CD4-positive, alpha-beta T cell (primary cell): ENCODE data around the gene FAM228A. TPM values are rescaled to one million over a fixed set of nuclear protein-coding genes. Genes with fewer than 3 reads are reported as not detected.
A peak's percentile ranks its signal among the peaks of the same experiment; 100 is the strongest.
"Not testable (repeated sequence)": the region's sequence is repeated elsewhere in the genome, so short reads cannot be mapped to it uniquely, and the experiment has no call there.

ENCODE experiments used
- ATAC-seq: fragments of 200-7000 bp; cut with Tn5 transposase; one replicate; pipeline ENCODE4 v1.10.0; 2022; ENCODE audit warnings: mild to moderate bottlenecking; ENCODE audit not compliant: poor library complexity
- CTCF ChIA-PET: fragments of 350-600 bp; sonication (Branson Sonifier 250); formaldehyde crosslinking; loops from one replicate; lab custom pipeline; 2021; ENCODE audit warnings: antibody characterized with exemption, inconsistent platforms; lab: Charles Lee
- POLR2A ChIA-PET: fragments of 350-600 bp; sonication (Branson Sonifier 250); formaldehyde crosslinking; loops from one replicate; lab custom pipeline; 2021; ENCODE audit warnings: antibody characterized with exemption, inconsistent platforms; lab: Charles Lee
- DNase-seq, 14 experiments: peaks; one replicate each; pipeline ENCODE4 v3.0.0-alpha.2; 2013 to 2020; ENCODE audit warnings: mixed read lengths in 2 of 14
- H3K27ac ChIP-seq, 2 donors: one replicate each; pipeline versions ENCODE4 v1.5.1 to v1.7.0; 2013; ENCODE audit warnings: low read length in 2 of 2, low read depth in 1 of 2, mild to moderate bottlenecking in 1 of 2
- H3K27me3 ChIP-seq, 2 experiments: 1 replicate in 1 of 2; 2 replicates in 1 of 2; pipeline versions ENCODE4 v1.6.1 to v1.7.0; 2013; ENCODE audit warnings: low read length in 2 of 2, control low read depth in 1 of 2, mild to moderate bottlenecking in 1 of 2, moderate library complexity in 1 of 2; ENCODE audit not compliant: insufficient read depth in 2 of 2, control insufficient read depth in 1 of 2
- H3K36me3 ChIP-seq: one replicate; pipeline ENCODE4 v1.6.1; 2013; ENCODE audit warnings: low read length, control low read depth; ENCODE audit not compliant: insufficient read depth
- H3K4me1 ChIP-seq: one replicate; pipeline ENCODE4 v1.6.1; 2013; ENCODE audit warnings: low read length, control low read depth; ENCODE audit not compliant: insufficient read depth
- H3K4me3 ChIP-seq: one replicate; pipeline ENCODE4 v1.5.1; 2013; ENCODE audit warnings: mild to moderate bottlenecking, low read length, moderate library complexity
- H3K9me3 ChIP-seq, 2 experiments: 1 replicate in 1 of 2; 2 replicates in 1 of 2; pipeline versions ENCODE4 v1.6.1 to v1.7.0; 2013; ENCODE audit warnings: low read length in 2 of 2, mild to moderate bottlenecking in 2 of 2, control low read depth in 1 of 2, moderate library complexity in 1 of 2; ENCODE audit not compliant: control insufficient read depth in 1 of 2, insufficient read depth in 1 of 2
- H3K27ac Mint-ChIP-seq: one replicate; pipeline ENCODE4 v1.8.0; 2020; ENCODE audit warnings: mixed read lengths
- H3K27me3 Mint-ChIP-seq: one replicate; pipeline ENCODE4 v1.8.0; 2021; ENCODE audit warnings: mixed read lengths
- H3K36me3 Mint-ChIP-seq: one replicate; pipeline ENCODE4 v1.8.0; 2021; ENCODE audit warnings: low read depth, mixed read lengths
- H3K4me1 Mint-ChIP-seq: one replicate; pipeline ENCODE4 v1.8.0; 2021; ENCODE audit warnings: low read depth, mixed read lengths
- H3K4me3 Mint-ChIP-seq: one replicate; pipeline ENCODE4 v1.8.0; 2020; ENCODE audit warnings: mild to moderate bottlenecking, mixed read lengths
- H3K9me3 Mint-ChIP-seq: one replicate; pipeline ENCODE4 v1.8.0; 2020; ENCODE audit warnings: mixed read lengths
- intact Hi-C, 2 experiments: fragments of 100-400 bp; cut with DNase I in 1 of 2; cut with micrococcal nuclease in 1 of 2; formaldehyde crosslinking; loops; one replicate each; pipeline versions ENCODE4 v1.15.1 to v1.9.0; 2023 to 2025; cut with DNase I, micrococcal nuclease
- polyA plus RNA-seq, 2 donors: library from polyadenylated mRNA; unstranded; fragments of 120-200 nt; gene quantifications; one replicate each; pipeline ENCODE4 v1.2.1, GENCODE V29; 2013
- total RNA-seq, 174 experiments: library from RNA in 2 of 174; stranded (reverse) in 2 of 174; gene quantifications; one replicate each; pipeline ENCODE4 v1.2.3 and lab custom pipeline; 2021 to 2026
- TF ChIP-seq, protein P1 (sequence below): fragments of 200-600 bp; IDR thresholded peaks from one replicate; pipeline ENCODE4 v1.8.0; 2022; ENCODE audit warnings: antibody characterized with exemption, mild to moderate bottlenecking

Gene FAM228A
- total RNA-seq: under 1 TPM; 0.20 to 0.22 TPM
- 0.67 TPM for polyA plus RNA-seq (2013, experiment 1 of 2)
- polyA plus RNA-seq (2013, experiment 2 of 2): 0.20 TPM
- 0 to 0.60 (median 0.07) reads per million in 172 experiments for total RNA-seq (lab: John Stamatoyannopoulos, UW)

DNA sequence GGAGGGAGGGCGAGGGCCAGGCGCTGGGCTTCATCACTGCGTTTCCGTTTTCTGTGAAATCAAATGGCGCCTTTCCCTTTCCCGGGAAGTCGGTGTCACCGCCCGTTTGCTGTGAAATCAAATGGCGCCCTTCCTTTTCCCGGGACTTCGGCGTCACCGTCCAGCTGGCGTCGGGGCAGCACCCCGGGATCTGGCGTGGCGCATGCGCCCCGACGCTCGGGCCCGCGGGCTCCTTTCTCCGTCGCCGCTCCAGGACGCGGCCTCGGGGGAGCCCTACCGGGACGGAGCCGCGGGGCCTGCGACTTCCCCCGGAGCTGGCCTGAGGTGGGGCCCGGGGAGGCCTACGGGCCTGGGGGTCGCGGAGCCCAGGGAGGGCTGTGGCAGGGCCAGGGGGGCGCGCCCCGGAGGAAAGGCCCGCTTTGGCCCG is at the start of gene FAM228A:
FAM228A (plus strand) TSS at position 203 of the 427 bp plus-strand sequence. CDS start 428 bp downstream, outside the sequence.
- no peak for DNase-seq
- Histone ChIP-seq H3K9me3 (peaks cover 0 to 12% of the 10 kb centered on the region in 2 experiments), H3K4me3 (no peak within 1 kb of the TSS), H3K36me3 (no peaks in the 10 kb centered on the region), H3K4me1 (no peaks in the 10 kb centered on the region), H3K27me3 (no peaks in the 10 kb centered on the region), H3K27ac (no peak within 1 kb of the TSS)
- CTCF ChIA-PET: no interaction called here
- Mint-ChIP-seq H3K27ac (no peak within 1 kb of the TSS), H3K27me3 (no peaks in the 10 kb centered on the region), H3K9me3 (no peaks in the 10 kb centered on the region), H3K4me3 (no peak within 1 kb of the TSS), H3K36me3 (no peaks in the 10 kb centered on the region), H3K4me1 (no peaks in the 10 kb centered on the region)
- no peak for ATAC-seq
- intact Hi-C loops: no loop called here
- POLR2A ChIA-PET: no interaction called here
- TF ChIP-seq, protein P1, sequence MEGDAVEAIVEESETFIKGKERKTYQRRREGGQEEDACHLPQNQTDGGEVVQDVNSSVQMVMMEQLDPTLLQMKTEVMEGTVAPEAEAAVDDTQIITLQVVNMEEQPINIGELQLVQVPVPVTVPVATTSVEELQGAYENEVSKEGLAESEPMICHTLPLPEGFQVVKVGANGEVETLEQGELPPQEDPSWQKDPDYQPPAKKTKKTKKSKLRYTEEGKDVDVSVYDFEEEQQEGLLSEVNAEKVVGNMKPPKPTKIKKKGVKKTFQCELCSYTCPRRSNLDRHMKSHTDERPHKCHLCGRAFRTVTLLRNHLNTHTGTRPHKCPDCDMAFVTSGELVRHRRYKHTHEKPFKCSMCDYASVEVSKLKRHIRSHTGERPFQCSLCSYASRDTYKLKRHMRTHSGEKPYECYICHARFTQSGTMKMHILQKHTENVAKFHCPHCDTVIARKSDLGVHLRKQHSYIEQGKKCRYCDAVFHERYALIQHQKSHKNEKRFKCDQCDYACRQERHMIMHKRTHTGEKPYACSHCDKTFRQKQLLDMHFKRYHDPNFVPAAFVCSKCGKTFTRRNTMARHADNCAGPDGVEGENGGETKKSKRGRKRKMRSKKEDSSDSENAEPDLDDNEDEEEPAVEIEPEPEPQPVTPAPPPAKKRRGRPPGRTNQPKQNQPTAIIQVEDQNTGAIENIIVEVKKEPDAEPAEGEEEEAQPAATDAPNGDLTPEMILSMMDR: no peak

DNA sequence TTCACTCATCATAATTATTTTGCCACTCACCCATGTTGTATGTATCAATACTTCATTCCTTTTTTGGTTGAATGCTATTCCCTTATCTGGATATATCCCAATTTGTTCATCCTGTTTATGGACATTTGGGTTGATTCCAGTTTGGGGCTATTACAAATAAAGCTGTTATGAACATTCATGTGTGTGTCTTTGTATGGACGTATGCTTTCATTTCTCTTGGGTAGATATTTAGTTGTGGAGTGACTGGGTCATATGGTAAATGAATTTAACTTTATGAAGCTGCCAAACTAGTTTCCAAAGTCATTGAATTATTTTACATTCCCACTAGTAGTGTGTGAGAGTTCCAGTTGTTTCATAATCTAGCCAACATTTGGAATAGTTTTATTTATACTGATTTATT is 48.9 kb upstream of the FAM228A start:
- H3K9me3 ChIP-seq: no peaks in the 10 kb centered on the region
- H3K36me3 Mint-ChIP-seq: no peaks in the 10 kb centered on the region
- no peaks in the 10 kb centered on the region for H3K9me3 Mint-ChIP-seq
- intact Hi-C loops: no loop called here
- no peak for ATAC-seq
- no peaks in the 10 kb centered on the region for H3K36me3 ChIP-seq
- no peak overlapping the region for H3K4me3 ChIP-seq
- no peak for DNase-seq
- H3K27ac Mint-ChIP-seq: no peak overlapping the region
- POLR2A ChIA-PET: no interaction called here
- no peak overlapping the region for H3K27ac ChIP-seq
- no peaks in the 10 kb centered on the region for H3K27me3 Mint-ChIP-seq
- no peaks in the 10 kb centered on the region for H3K27me3 ChIP-seq
- H3K4me1 Mint-ChIP-seq: peaks cover 15% of the 10 kb centered on the region
- CTCF ChIA-PET: no interaction called here
- H3K4me1 ChIP-seq: peaks cover 14% of the 10 kb centered on the region
- TF ChIP-seq, protein P1: no peak
- peak overlapping the region; percentile 2 for H3K4me3 Mint-ChIP-seq

DNA sequence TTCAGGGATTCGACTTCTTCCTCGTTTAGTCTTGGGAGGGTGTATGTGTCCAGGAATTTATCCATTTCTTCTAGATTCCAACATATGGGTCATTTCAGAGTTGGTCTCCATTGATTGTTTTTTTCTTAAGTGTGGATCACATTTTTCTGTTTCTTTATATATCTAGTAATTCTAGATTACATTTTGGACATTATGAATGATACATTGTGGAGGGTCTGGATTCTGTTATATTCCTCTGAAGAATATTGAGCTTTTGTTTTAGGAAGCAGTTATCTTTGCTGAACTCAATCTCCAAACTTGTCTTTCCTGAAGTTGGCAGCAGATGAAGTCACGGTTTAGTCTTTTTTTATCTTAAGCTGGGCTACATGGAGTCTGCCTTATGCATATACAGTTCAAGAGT is 42.3 kb upstream of the FAM228A start:
- no peak overlapping the region for H3K27ac ChIP-seq
- H3K27me3 Mint-ChIP-seq: no peaks in the 10 kb centered on the region
- POLR2A ChIA-PET: no interaction called here

DNA sequence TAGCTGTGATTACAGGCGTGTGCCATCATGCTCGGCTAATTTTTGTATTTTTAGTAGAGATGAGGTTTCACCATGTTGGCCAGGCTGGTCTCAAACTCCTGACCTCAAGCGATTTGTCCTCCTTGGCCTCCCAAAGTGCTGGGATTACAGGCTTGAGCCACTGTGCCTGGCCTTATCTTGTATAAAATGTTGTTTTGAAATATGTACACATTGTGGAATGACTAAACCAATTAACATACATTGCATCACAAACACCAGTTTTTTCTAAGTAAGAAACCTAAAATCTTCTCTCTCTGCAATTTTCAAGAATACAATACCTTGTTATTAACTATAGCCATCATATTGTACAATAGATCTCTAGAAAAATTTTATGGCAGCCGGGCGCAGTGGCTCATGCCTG is 34.5 kb upstream of the FAM228A start:
- intact Hi-C loops, H3K4me1 Mint-ChIP-seq, H3K4me1 ChIP-seq, H3K27ac Mint-ChIP-seq, H3K27me3 ChIP-seq, CTCF ChIA-PET, H3K9me3 ChIP-seq, DNase-seq, POLR2A ChIA-PET, H3K9me3 Mint-ChIP-seq, H3K36me3 ChIP-seq, H3K27me3 Mint-ChIP-seq, H3K36me3 Mint-ChIP-seq, H3K4me3 ChIP-seq, H3K4me3 Mint-ChIP-seq, ATAC-seq, H3K27ac ChIP-seq: not testable (repeated sequence)

More for the DNA sequence above, 42.3 kb upstream of the FAM228A start:
- Histone ChIP-seq H3K9me3 (peaks cover 0 to 8% of the 10 kb centered on the region in 2 experiments), H3K4me3 (no peak overlapping the region), H3K27me3 (no peaks in the 10 kb centered on the region), H3K4me1 (no peaks in the 10 kb centered on the region), H3K36me3 (no peaks in the 10 kb centered on the region)
- Mint-ChIP-seq H3K4me1 (no peaks in the 10 kb centered on the region), H3K4me3 (no peak overlapping the region), H3K9me3 (peaks cover 4% of the 10 kb centered on the region), H3K27ac (no peak overlapping the region), H3K36me3 (peaks cover 11% of the 10 kb centered on the region)
- no peak for ATAC-seq
- intact Hi-C loops: no loop called here
- CTCF ChIA-PET: no interaction called here
- no peak for DNase-seq
- TF ChIP-seq, protein P1: no peak
